WTC11 (cell line): Measurements from ENCODE around the gene TCAF1. TPM values are rescaled to one million over a fixed set of nuclear protein-coding genes. Genes with fewer than 3 reads are reported as not detected.

Experiments used
- ATAC-seq: fragments of 200-7000 bp; cut with Tn5 transposase; 2 replicates; pipeline ENCODE4 v1.10.0; 2021; ENCODE audit warnings: mild to moderate bottlenecking, moderate library complexity
- CTCF ChIA-PET: fragments of 300-600 bp; sonication (Branson Sonifier 250); formaldehyde crosslinking; loops from one replicate; lab custom pipeline; 2021; ENCODE audit warnings: antibody characterized with exemption; lab: Charles Lee
- POLR2A ChIA-PET: fragments of 350-600 bp; sonication (Branson Sonifier 250); formaldehyde crosslinking; loops from one replicate; lab custom pipeline; 2021; ENCODE audit warnings: antibody characterized with exemption; lab: Charles Lee
- DNase-seq: peaks from one replicate; pipeline ENCODE4 v3.0.0; 2021; ENCODE audit warnings: low spot score
- H3K27ac Mint-ChIP-seq: 2 replicates; pipeline ENCODE4 v1.8.0; 2021; ENCODE audit warnings: mixed read lengths
- H3K27me3 Mint-ChIP-seq: 2 replicates; pipeline ENCODE4 v1.8.0; 2021; ENCODE audit warnings: low read depth, mild to moderate bottlenecking, moderate library complexity, mixed read lengths
- H3K36me3 Mint-ChIP-seq: 2 replicates; pipeline ENCODE4 v1.8.0; 2021; ENCODE audit warnings: mixed read lengths
- H3K4me1 Mint-ChIP-seq: 2 replicates; pipeline ENCODE4 v1.8.0; 2022; ENCODE audit warnings: mixed read lengths
- H3K4me3 Mint-ChIP-seq: 2 replicates; pipeline ENCODE4 v1.8.0; 2021; ENCODE audit warnings: mild to moderate bottlenecking, moderate library complexity, mixed read lengths
- H3K9me3 Mint-ChIP-seq: 2 replicates; pipeline ENCODE4 v1.8.0; 2021; ENCODE audit warnings: mixed read lengths
- CREM ChIP-seq: sonication (generic); formaldehyde crosslinking; IDR thresholded peaks from 2 replicates; pipeline ENCODE4 v1.8.1; 2022; ENCODE audit warnings: mild to moderate bottlenecking, missing genetic modification reagents, moderate library complexity
- ETV6 ChIP-seq: sonication (generic); formaldehyde crosslinking; IDR thresholded peaks from 2 replicates; pipeline ENCODE4 v1.8.1; 2022; ENCODE audit warnings: mild to moderate bottlenecking, missing genetic modification reagents
- FOXP1 ChIP-seq: sonication (generic); formaldehyde crosslinking; IDR thresholded peaks from 2 replicates; pipeline ENCODE4 v1.8.0; 2022; ENCODE audit warnings: missing genetic modification reagents, mild to moderate bottlenecking, moderate library complexity, borderline replicate concordance
- IRF1 ChIP-seq: sonication (generic); formaldehyde crosslinking; IDR thresholded peaks from 2 replicates; pipeline ENCODE4 v1.8.0; 2023; ENCODE audit warnings: missing genetic modification reagents
- MLX ChIP-seq: sonication (generic); formaldehyde crosslinking; IDR thresholded peaks from 2 replicates; pipeline ENCODE4 v1.8.1; 2023; ENCODE audit warnings: mild to moderate bottlenecking, missing genetic modification reagents, moderate library complexity
- NFATC4 ChIP-seq: fragments of 250-450 bp; sonication (Bioruptor Pico); IDR thresholded peaks from 2 replicates; pipeline ENCODE4 v1.9.0; 2021; ENCODE audit warnings: mild to moderate bottlenecking
- NR1H2 ChIP-seq: sonication (generic); formaldehyde crosslinking; IDR thresholded peaks from 2 replicates; pipeline ENCODE4 v1.9.0; 2021; ENCODE audit warnings: mild to moderate bottlenecking, moderate library complexity, missing genetic modification reagents
- OVOL2 ChIP-seq: fragments of 250-450 bp; sonication (Bioruptor Pico); IDR thresholded peaks from 2 replicates; pipeline ENCODE4 v1.9.0; 2021; ENCODE audit warnings: mild to moderate bottlenecking, borderline replicate concordance
- SP1 ChIP-seq: sonication (generic); formaldehyde crosslinking; conservative IDR thresholded peaks from 2 replicates; pipeline ENCODE4 v1.8.1; 2022; ENCODE audit warnings: missing genetic modification reagents
- TCF7 ChIP-seq: sonication (generic); formaldehyde crosslinking; IDR thresholded peaks from 2 replicates; pipeline ENCODE4 v1.8.0; 2022; ENCODE audit warnings: mild to moderate bottlenecking, low read depth, missing genetic modification reagents, moderate library complexity
- TEAD1 ChIP-seq: sonication (generic); formaldehyde crosslinking; IDR thresholded peaks from 2 replicates; pipeline ENCODE4 v1.8.0; 2022; ENCODE audit warnings: mild to moderate bottlenecking, missing genetic modification reagents
- USF1 ChIP-seq: sonication (generic); formaldehyde crosslinking; IDR thresholded peaks from 2 replicates; pipeline ENCODE4 v1.8.0; 2022; ENCODE audit warnings: mild to moderate bottlenecking, missing genetic modification reagents
- ZNF219 ChIP-seq: sonication (generic); formaldehyde crosslinking; IDR thresholded peaks from 2 replicates; pipeline ENCODE4 v1.8.0; 2023; ENCODE audit warnings: missing genetic modification reagents, mild to moderate bottlenecking, borderline replicate concordance
- ZNF263 ChIP-seq: sonication (generic); formaldehyde crosslinking; IDR thresholded peaks from 2 replicates; pipeline ENCODE4 v1.8.1; 2022; ENCODE audit warnings: low read depth, mild to moderate bottlenecking, moderate library complexity, missing genetic modification reagents
- ZNF416 ChIP-seq: fragments of 250-450 bp; sonication (Bioruptor Pico); IDR thresholded peaks from 2 replicates; pipeline ENCODE4 v1.9.0; 2021; ENCODE audit warnings: mild to moderate bottlenecking, inconsistent platforms
- ZNF423 ChIP-seq: fragments of 250-450 bp; sonication (Bioruptor Pico); IDR thresholded peaks from 2 replicates; pipeline ENCODE4 v2.1.2; 2022; ENCODE audit warnings: mild to moderate bottlenecking, moderate library complexity
- ZNF512 ChIP-seq: sonication (generic); formaldehyde crosslinking; IDR thresholded peaks from 2 replicates; pipeline ENCODE4 v1.8.1; 2022; ENCODE audit warnings: missing genetic modification reagents, borderline replicate concordance
- total RNA-seq: library from RNA; stranded (reverse); gene quantifications from 3 replicates; pipeline ENCODE4 v1.2.3, GENCODE V29; 2021
- TF ChIP-seq, protein P1 (sequence below): sonication (generic); formaldehyde crosslinking; IDR thresholded peaks from 2 replicates; pipeline ENCODE4 v1.8.1; 2023; ENCODE audit warnings: mild to moderate bottlenecking, missing genetic modification reagents, borderline replicate concordance
- TF ChIP-seq, protein P2 (sequence below): sonication (generic); formaldehyde crosslinking; IDR thresholded peaks from 2 replicates; pipeline ENCODE4 v1.8.1; 2022; ENCODE audit warnings: mild to moderate bottlenecking, moderate library complexity, missing genetic modification reagents

TCAF1 gene
- total RNA-seq, 1 experiment from 2014 or later: 52.7 TPM

DNA sequence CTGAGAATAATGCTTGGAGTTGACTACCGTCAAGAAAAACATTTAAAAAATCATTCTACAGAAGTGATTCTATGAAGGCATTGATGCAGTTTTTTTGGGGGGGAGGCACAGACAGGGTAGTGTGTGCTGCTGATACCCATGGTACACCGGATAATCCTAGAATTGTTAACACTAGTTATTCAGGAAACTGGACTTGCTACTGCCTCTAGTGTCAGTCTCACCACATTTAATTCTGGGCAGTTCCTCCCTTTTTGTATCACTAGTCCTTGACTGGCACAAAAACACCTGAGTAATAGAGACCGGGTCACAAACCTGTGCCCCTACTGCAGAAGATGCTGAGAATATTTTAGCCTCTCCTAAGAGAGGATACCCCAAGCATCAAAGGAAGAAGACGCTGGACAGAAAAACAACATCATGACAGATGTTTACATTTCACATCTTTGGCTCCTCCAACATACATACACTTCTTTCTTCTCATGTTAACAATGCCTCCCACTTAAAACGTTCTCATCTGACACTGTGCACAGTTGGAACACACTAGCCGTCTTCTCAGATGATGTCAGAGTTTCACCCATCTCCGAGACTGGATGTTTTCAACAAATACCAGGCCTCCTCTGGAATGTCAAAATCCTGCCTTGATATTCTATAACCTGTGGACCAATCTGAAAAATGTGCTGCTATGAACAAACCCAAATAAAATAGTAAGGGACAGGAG lies 13.1 kb upstream of the TCAF1 start (continued):
- TF ChIP-seq, protein P1, sequence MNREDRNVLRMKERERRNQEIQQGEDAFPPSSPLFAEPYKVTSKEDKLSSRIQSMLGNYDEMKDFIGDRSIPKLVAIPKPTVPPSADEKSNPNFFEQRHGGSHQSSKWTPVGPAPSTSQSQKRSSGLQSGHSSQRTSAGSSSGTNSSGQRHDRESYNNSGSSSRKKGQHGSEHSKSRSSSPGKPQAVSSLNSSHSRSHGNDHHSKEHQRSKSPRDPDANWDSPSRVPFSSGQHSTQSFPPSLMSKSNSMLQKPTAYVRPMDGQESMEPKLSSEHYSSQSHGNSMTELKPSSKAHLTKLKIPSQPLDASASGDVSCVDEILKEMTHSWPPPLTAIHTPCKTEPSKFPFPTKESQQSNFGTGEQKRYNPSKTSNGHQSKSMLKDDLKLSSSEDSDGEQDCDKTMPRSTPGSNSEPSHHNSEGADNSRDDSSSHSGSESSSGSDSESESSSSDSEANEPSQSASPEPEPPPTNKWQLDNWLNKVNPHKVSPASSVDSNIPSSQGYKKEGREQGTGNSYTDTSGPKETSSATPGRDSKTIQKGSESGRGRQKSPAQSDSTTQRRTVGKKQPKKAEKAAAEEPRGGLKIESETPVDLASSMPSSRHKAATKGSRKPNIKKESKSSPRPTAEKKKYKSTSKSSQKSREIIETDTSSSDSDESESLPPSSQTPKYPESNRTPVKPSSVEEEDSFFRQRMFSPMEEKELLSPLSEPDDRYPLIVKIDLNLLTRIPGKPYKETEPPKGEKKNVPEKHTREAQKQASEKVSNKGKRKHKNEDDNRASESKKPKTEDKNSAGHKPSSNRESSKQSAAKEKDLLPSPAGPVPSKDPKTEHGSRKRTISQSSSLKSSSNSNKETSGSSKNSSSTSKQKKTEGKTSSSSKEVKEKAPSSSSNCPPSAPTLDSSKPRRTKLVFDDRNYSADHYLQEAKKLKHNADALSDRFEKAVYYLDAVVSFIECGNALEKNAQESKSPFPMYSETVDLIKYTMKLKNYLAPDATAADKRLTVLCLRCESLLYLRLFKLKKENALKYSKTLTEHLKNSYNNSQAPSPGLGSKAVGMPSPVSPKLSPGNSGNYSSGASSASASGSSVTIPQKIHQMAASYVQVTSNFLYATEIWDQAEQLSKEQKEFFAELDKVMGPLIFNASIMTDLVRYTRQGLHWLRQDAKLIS (CRISPR knock-in tag): no peak
- TF ChIP-seq SP1 (CRISPR knock-in tag): no peak

DNA sequence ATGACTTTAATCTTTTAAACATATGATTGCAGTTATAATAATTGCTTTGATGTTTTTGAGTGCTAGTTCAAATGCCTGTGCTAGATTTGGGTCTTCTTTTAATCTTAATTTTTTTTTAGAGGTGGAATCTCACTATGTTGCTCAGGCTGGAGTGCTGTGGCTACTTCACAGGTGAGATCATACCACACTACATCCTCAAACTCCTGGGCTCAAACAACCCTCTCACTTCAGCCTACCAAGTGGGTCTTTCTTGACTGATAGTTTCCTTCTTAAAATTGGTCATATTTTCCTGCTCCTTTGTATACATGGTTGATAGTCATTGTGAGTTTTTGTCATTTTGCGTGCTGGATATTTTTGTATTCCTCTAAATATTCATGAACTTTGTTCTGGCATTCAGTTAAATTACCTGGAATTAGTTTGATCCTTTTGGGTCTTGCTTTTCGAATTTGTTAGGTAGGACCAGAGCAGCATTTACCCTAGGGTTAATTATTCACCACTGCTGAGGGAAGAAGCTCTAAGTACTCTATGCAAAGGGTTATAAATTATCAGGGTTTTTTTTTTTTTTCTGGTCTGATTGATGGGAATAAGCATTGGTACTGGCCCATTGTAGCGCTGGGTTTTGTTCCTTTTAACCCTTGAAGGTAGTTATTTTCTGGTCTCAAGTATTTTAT lies 12.1 kb upstream of the TCAF1 start:
- Mint-ChIP-seq H3K36me3 (no peaks in the 10 kb centered on the region), H3K9me3 (peaks cover 10% of the 10 kb centered on the region), H3K27ac (no peak overlapping the region), H3K27me3 (no peaks in the 10 kb centered on the region), H3K4me3 (no peak overlapping the region), H3K4me1 (no peaks in the 10 kb centered on the region)
- DNase-seq (no peak), ATAC-seq (no peak)
- TF ChIP-seq ZNF219 (CRISPR knock-in tag): no peak
- ChIA-PET CTCF (interaction anchor here (1.0 kb wide), 1 partner anchor 12 kb away, joined by 3 read pairs; the partner anchor contains the start of gene TCAF1), POLR2A (no interaction called here)

- H3K27ac Mint-ChIP-seq: no peak overlapping the region
- ATAC-seq: no peak
- DNase-seq: no peak
- no peak overlapping the region for H3K4me3 Mint-ChIP-seq
- TF ChIP-seq NFATC4 (CRISPR knock-in tag): no peak
- no peak for TF ChIP-seq NR1H2
- TF ChIP-seq ZNF512: no peak
- TF ChIP-seq ZNF416 (CRISPR knock-in tag): no peak
- no peak for TF ChIP-seq ETV6 (CRISPR knock-in tag)
- no peak for TF ChIP-seq OVOL2 (CRISPR knock-in tag)
- no peak for TF ChIP-seq ZNF423 (CRISPR knock-in tag)
- no peak for TF ChIP-seq IRF1
- no peak for TF ChIP-seq FOXP1 (CRISPR knock-in tag)
- TF ChIP-seq, protein P2, sequence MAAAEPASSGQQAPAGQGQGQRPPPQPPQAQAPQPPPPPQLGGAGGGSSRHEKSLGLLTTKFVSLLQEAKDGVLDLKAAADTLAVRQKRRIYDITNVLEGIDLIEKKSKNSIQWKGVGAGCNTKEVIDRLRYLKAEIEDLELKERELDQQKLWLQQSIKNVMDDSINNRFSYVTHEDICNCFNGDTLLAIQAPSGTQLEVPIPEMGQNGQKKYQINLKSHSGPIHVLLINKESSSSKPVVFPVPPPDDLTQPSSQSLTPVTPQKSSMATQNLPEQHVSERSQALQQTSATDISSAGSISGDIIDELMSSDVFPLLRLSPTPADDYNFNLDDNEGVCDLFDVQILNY (CRISPR knock-in tag): no peak
- TF ChIP-seq CREM: no peak
- TF ChIP-seq USF1 (CRISPR knock-in tag): no peak
- TF ChIP-seq MLX (CRISPR knock-in tag): no peak
- no peak for TF ChIP-seq TCF7 (CRISPR knock-in tag)
- no peak for TF ChIP-seq TEAD1 (CRISPR knock-in tag)
- no peak for TF ChIP-seq ZNF263 (CRISPR knock-in tag)
- CTCF ChIA-PET: interaction anchor here (1.1 to 2.5 kb wide), 2 partner anchors 18 to 217 kb away, joined by 3 to 7 read pairs; no protein-coding TSS in a partner anchor
- no peaks in the 10 kb centered on the region for H3K36me3 Mint-ChIP-seq
- H3K4me1 Mint-ChIP-seq: peaks cover 18% of the 10 kb centered on the region
- H3K9me3 Mint-ChIP-seq: no peaks in the 10 kb centered on the region
- POLR2A ChIA-PET: interaction anchor here (0.6 kb wide), 1 partner anchor 146 kb away, joined by 6 read pairs; no protein-coding TSS in a partner anchor
- H3K27me3 Mint-ChIP-seq: no peaks in the 10 kb centered on the region
Observed at GRCh38 chr7:143910473-143911248, 8.7 kb upstream of the TCAF1 start.
